ENCODE measurements around the gene WDR77.

Gene WDR77

GRCh38 chr1:111474106-111474505 is 25.1 kb upstream of the WDR77 start:
- DNase-seq (ENCODE audit: low spot score) = no peak
- TF ChIP-seq CTCF (IDR thresholded peaks at IDR 0.05; ENCODE audit: extremely low read depth, insufficient read depth, missing control alignments) = no peak
- in situ Hi-C loops (cut with MboI; ENCODE audit: low pct_unique_long_range_greater_than_20kb, low sequenced_read_pairs, unreplicated experiment) = no loop called here

- no peak for TF ChIP-seq CTCF (IDR thresholded peaks at IDR 0.05; ENCODE audit: extremely low read depth, insufficient read depth, missing control alignments)
- DNase-seq (ENCODE audit: low spot score) = no peak
- in situ Hi-C loops (cut with MboI; ENCODE audit: low pct_unique_long_range_greater_than_20kb, low sequenced_read_pairs, unreplicated experiment) = no loop called here
Measured at GRCh38 chr1:111471538-111471937, 22.5 kb upstream of the WDR77 start.

- no peak for TF ChIP-seq CTCF (IDR thresholded peaks at IDR 0.05; ENCODE audit: extremely low read depth, insufficient read depth, missing control alignments)
- no peak for DNase-seq (ENCODE audit: low spot score)
- in situ Hi-C loops (cut with MboI; ENCODE audit: low pct_unique_long_range_greater_than_20kb, low sequenced_read_pairs, unreplicated experiment) = no loop called here
Measured at GRCh38 chr1:111471012-111471411, 22.0 kb upstream of the WDR77 start.

- no peak for DNase-seq (ENCODE audit: low spot score)
- no peak for TF ChIP-seq CTCF (IDR thresholded peaks at IDR 0.05; ENCODE audit: extremely low read depth, insufficient read depth, missing control alignments)
- in situ Hi-C loops (cut with MboI; ENCODE audit: low pct_unique_long_range_greater_than_20kb, low sequenced_read_pairs, unreplicated experiment) = no loop called here
Measured at GRCh38 chr1:111470596-111470995, 21.5 kb upstream of the WDR77 start.

- in situ Hi-C loops (cut with MboI; ENCODE audit: low pct_unique_long_range_greater_than_20kb, low sequenced_read_pairs, unreplicated experiment) = no loop called here
- DNase-seq (ENCODE audit: low spot score) = no peak
- TF ChIP-seq CTCF (IDR thresholded peaks at IDR 0.05; ENCODE audit: extremely low read depth, insufficient read depth, missing control alignments) = no peak
Measured at GRCh38 chr1:111469539-111469938, 20.5 kb upstream of the WDR77 start.

- in situ Hi-C loops (cut with MboI; ENCODE audit: low pct_unique_long_range_greater_than_20kb, low sequenced_read_pairs, unreplicated experiment) = no loop called here
- TF ChIP-seq CTCF (IDR thresholded peaks at IDR 0.05; ENCODE audit: extremely low read depth, insufficient read depth, missing control alignments) = no peak
- DNase-seq (ENCODE audit: low spot score) = no peak
Measured at GRCh38 chr1:111468717-111469100, 19.7 kb upstream of the WDR77 start.
